Right lobe of liver (tissue), 6 donors: ENCODE measurements around the gene MYO3B. TPM values are rescaled to one million over a fixed set of nuclear protein-coding genes. Genes with fewer than 3 reads are reported as not detected.

ENCODE experiments used
- ATAC-seq, 4 donors: fragments of 200-7000 bp; cut with Tn5 transposase; one replicate each; pipeline ENCODE4 v1.9.1; 2020; ENCODE audit warnings: mild to moderate bottlenecking in 4 of 4, moderate library complexity in 4 of 4
- DNase-seq, 3 donors: peaks; one replicate each; pipeline ENCODE4 v3.0.0-alpha.2; 2020
- H3K27ac ChIP-seq, 3 donors: fragments of 200-600 bp; one replicate each; pipeline ENCODE4 v1.8.0; 2022
- H3K27me3 ChIP-seq, 2 donors: fragments of 200-600 bp; one replicate each; pipeline ENCODE4 v1.8.0; 2022
- H3K36me3 ChIP-seq, 4 donors: fragments of 200-600 bp; sonication (generic) in 1 of 4; one replicate each; pipeline versions ENCODE4 v1.5.1 to v1.8.0; 2017 to 2022; ENCODE audit warnings: control low read depth in 1 of 4
- H3K4me1 ChIP-seq, 4 donors: fragments of 200-600 bp; sonication (generic) in 1 of 4; one replicate each; pipeline versions ENCODE4 v1.5.1 to v1.8.0; 2017 to 2022; ENCODE audit warnings: control low read depth in 1 of 4
- H3K4me3 ChIP-seq, 3 donors: fragments of 200-600 bp; one replicate each; pipeline ENCODE4 v1.8.0; 2022
- H3K9me3 ChIP-seq, 4 donors: fragments of 200-600 bp; sonication (generic) in 1 of 4; one replicate each; pipeline versions ENCODE4 v1.5.1 to v1.8.0; 2017 to 2022; ENCODE audit warnings: control low read depth in 1 of 4
- POLR2A ChIP-seq: fragments of 450-650 bp; IDR thresholded peaks from one replicate; pipeline ENCODE4 v1.6.1; 2017; ENCODE audit warnings: antibody characterized with exemption, mild to moderate bottlenecking
- WGBS: methylation state at CpG from one replicate; pipeline ENCODE4 v1.1.6; 2018; ENCODE audit warnings: low coverage, low lambda C conversion rate; ENCODE audit not compliant: insufficient coverage; ENCODE audit errors: missing lambda C conversion rate; 5-methylcytosine and 5-hydroxymethylcytosine counted together
- intact Hi-C, 2 donors: fragments of 100-400 bp; cut with DNase I; formaldehyde crosslinking; loops; one replicate each; pipeline versions ENCODE4 v1.11.2 to v1.14.1; 2022
- total RNA-seq, 6 experiments: library from RNA; depleted of rRNA in 2 of 6; stranded (reverse); fragments of >200 nt in 2 of 6; fragmentation: NEBNext Ultra II Directional in 3 of 6; extraction: Animal tissue kit (Norgen Biotek cat#: 25700) in 3 of 6; gene quantifications; one replicate each; pipeline versions ENCODE4 v1.1.0 to v1.2.4, GENCODE V29; 2016 to 2023
- TF ChIP-seq, protein P1 (sequence below), 4 donors: fragments of 200-600 bp in 3 of 4; fragments of 450-650 bp in 1 of 4; IDR thresholded peaks; one replicate each; pipeline versions ENCODE4 v1.5.1 to v1.8.0; 2016 to 2022; ENCODE audit warnings: antibody characterized with exemption in 4 of 4, mild to moderate bottlenecking in 2 of 4
- donor health status: DM: no; HTN: yes; CAD: no.
- donor health status: DM: no; HTN: no; CAD: no.
- donor health status: DM: no; HTN: no; CAD: no.
- donor health status: DM: no; HTN: yes; CAD: no.
- donor health status: DM: no; HTN: yes; CAD: no.

Gene MYO3B
- total RNA-seq, 6 experiments from 2014 or later, result 0.18 to 0.25 TPM; not detected in 4

DNA sequence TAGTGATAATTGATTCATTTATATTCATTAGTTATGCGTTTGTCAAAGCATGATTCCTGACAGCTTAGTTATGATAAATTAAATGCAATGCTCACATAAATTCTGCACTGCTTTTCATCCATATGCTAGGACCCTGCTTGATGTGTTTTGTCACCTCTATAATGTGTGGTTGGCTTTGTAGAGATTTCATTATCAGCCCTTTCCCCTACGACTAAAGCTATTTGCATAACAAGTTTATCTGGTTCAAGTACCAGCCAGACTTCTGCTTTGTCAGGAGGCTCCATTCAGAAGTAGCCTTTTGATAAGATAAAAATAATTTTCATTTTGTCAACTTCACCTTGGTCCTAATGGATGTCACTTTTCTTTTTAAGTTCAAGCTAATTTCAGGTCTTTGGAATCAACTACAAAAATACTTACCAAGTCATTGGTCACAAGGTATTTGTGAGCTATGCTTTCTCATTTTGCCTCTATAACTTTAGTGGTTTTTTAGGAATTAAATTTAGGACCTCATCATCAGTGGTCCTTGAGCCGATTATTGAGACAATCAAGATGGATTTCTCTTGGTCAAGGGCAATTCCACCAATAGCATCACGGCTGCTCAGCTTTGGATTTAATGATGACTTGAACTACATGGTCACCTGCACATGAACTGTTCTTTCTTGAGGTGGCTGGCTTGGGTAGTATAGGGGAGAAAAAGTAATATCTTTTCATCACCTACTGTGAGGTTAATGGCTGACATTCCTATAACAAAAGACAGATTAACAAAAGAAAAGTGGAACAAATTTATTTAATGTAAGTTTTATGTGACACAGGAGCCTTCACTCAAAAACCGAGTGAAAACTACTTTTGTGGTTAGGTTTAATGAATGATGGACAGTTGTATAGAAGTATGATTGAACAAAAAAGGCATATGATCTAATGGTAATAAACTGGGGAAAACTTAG, 162.1 kb downstream of the MYO3B start:
- H3K9me3 ChIP-seq, result no peaks in the 10 kb centered on the region
- TF ChIP-seq, protein P1, sequence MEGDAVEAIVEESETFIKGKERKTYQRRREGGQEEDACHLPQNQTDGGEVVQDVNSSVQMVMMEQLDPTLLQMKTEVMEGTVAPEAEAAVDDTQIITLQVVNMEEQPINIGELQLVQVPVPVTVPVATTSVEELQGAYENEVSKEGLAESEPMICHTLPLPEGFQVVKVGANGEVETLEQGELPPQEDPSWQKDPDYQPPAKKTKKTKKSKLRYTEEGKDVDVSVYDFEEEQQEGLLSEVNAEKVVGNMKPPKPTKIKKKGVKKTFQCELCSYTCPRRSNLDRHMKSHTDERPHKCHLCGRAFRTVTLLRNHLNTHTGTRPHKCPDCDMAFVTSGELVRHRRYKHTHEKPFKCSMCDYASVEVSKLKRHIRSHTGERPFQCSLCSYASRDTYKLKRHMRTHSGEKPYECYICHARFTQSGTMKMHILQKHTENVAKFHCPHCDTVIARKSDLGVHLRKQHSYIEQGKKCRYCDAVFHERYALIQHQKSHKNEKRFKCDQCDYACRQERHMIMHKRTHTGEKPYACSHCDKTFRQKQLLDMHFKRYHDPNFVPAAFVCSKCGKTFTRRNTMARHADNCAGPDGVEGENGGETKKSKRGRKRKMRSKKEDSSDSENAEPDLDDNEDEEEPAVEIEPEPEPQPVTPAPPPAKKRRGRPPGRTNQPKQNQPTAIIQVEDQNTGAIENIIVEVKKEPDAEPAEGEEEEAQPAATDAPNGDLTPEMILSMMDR (IDR thresholded peaks at IDR 0.05), result no peak
- no peak for TF ChIP-seq POLR2A
- no peak overlapping the region for H3K4me3 ChIP-seq
- intact Hi-C loops, result no loop called here
- DNase-seq (no peak), ATAC-seq (no peak)
- no peaks in the 10 kb centered on the region for H3K27me3 ChIP-seq
- H3K4me1 ChIP-seq, result no peaks in the 10 kb centered on the region
- no peaks in the 10 kb centered on the region for H3K36me3 ChIP-seq
- 49% methylated on average over 5 of the region's 5 CpGs for WGBS
- no peak overlapping the region for H3K27ac ChIP-seq

DNA sequence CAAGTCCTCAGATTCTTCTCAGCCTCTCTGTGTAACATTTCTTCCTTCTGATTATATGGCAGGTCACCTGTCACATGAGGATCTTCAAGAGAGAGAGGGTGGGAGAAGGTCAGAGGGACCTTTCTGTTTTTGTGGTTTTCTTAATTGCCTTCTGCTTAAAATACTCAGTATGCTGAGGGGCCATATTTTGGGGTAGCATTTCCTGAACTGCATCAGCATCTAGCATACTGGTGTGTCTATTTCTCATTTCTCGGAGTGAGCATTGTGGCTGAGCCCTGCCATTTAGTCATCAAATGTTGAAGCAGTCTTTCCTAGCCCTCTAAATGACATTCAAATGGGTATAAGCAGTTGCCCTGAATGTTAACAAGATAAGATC, 162.7 kb downstream of the MYO3B start:
- intact Hi-C loops, result no loop called here
- Histone ChIP-seq H3K36me3 (no peaks in the 10 kb centered on the region), H3K4me3 (no peak overlapping the region), H3K27ac (no peak overlapping the region), H3K4me1 (no peaks in the 10 kb centered on the region), H3K27me3 (no peaks in the 10 kb centered on the region), H3K9me3 (no peaks in the 10 kb centered on the region)
- DNase-seq (no peak), ATAC-seq (no peak)
- TF ChIP-seq POLR2A, result no peak
- WGBS, result no CpG with 5 or more reads among the region's 1 CpG

DNA sequence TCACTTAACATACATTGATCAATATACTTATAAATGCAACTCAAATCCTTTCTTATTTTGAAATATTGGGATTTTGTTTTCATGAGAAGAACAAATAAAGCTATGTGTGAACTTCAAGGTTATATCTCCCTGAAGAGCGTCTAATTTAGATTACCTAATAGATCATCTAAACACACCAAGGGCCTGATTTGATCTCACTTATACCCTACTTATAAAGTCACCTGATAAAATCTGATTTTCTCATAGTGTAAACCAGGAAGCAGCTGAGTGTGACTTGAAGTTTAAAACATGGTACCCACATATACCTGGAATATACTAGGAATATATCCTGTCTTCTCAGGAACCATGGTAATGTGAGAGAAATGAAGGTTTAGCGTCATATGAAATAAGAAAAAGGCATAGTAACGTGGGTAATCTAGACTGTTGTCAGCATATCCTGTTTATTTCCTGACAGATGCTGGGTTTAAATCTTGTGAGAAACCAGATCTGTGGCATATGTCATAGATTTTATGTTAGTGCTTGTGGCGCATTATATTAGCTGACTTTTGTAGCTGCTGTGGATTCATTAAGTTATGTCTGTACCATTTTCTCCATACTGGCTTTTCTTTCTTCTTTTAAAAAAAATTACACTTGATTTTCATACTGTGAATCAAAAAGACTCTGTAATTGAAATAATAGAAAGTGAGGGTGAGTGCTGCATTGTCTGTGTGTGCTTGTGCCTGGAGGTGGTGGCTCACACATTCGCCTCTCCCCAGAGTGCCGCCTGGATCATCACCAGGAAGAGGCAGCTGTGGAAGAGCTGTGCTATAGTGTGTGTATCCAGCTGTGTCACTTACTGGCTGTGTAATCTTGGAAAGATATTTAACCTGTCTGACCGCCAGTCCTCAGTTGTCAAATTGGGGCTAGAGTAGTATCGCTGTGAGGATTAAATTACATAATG, 164.0 kb downstream of the MYO3B start:
- DNase-seq (no peak), ATAC-seq (no peak)
- WGBS, result 62% methylated on average over 8 of the region's 8 CpGs
- TF ChIP-seq, protein P1 (IDR thresholded peaks at IDR 0.05), result no peak
- no peak for TF ChIP-seq POLR2A
- Histone ChIP-seq H3K9me3 (no peaks in the 10 kb centered on the region), H3K27me3 (no peaks in the 10 kb centered on the region), H3K4me1 (no peaks in the 10 kb centered on the region), H3K27ac (no peak overlapping the region), H3K36me3 (no peaks in the 10 kb centered on the region), H3K4me3 (no peak overlapping the region)
- intact Hi-C loops, result no loop called here

DNA sequence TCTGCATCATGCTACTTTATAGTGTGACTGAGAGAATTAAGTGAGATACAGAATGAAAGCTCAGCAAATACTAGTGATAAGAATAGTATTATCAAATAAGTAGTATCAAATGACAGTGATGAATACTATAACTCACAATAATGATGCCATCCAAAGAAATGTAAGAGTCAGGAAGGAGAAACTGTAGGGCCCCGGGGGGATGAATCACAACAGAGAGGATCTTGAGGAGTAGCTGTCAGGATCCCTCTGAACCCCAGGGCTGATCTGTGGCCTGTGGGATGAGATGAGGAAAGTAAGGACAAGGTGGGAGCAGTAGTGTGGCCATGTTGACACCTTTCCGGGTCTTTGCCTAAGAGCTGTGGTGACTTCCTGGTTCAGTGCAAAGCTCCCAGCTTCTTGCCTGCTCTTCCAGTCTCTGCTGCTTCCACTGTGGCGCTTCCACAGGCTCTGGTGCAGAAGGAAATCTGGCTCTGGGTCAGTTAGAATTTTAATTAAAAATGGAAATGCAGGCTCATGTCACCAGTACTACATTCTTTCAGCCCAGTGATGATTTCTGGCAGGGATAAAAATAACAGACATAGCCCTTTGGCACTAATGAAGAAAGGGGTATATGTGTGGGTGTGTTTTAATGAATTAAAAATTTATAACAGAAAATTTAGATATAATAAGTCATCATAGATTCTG, 166.9 kb downstream of the MYO3B start:
- Histone ChIP-seq H3K4me1 (no peaks in the 10 kb centered on the region), H3K4me3 (no peak overlapping the region), H3K9me3 (no peaks in the 10 kb centered on the region), H3K36me3 (no peaks in the 10 kb centered on the region), H3K27ac (no peak overlapping the region), H3K27me3 (no peaks in the 10 kb centered on the region)
- DNase-seq (no peak), ATAC-seq (no peak)
- no peak for TF ChIP-seq POLR2A
- TF ChIP-seq, protein P1 (IDR thresholded peaks at IDR 0.05), result no peak
- intact Hi-C loops, result no loop called here
- WGBS, result 59% methylated on average over 2 of the region's 3 CpGs
